NCI-H2196 treated with DMSO at 0.1 percent for 48 hours (cell line): Measurements from ENCODE around the gene SNX32.
A peak's percentile ranks its signal among the peaks of the same experiment; 100 is the strongest.

Experiments
- DNase-seq: peaks from one replicate; lab custom pipeline; 2025; ENCODE audit not compliant: unreplicated experiment; lab: John Stamatoyannopoulos, UW

The SNX32 gene

DNA sequence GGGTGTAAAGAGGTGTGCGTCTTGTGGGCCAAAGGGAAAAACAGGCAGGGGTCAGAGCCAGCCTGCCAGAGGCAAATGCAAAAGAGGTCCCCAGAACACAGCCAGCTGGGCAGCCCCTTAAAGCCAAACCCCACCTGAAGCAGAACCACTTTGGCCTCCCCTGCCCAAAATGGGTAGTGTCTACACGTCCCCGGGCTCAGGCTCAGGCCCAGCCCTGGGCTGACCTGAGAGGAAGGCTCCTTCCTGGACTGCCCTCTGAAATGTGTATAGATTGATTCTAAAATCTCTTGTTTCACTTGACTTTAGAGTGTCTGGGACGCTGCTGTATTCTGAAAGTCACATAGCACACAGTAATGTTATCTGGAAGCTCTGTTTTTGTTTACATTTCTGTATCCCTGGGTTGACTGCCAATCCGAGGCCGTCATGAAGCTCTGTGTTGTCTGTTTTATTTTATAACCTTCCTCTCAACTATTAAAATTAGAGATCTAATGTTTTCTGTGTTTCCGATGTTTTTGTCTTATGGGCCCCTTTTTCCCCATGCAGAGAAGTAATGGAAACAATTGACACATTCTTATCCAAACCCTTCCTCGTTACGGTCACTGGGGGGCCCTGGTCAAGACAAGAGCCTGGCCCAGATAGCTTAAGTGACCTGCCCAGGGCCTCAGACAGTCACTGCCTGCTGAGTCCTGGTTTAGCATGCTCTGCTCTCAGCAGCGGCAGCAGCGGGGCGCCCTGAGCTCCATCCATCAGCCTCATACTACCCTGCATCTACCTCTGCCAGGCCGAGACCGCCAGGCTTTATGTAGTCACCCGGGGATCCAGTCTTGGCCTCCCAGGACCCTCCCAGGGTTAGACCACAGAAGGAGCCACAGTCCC, 36.8 kb upstream of the SNX32 start:
- no peak for DNase-seq

DNA sequence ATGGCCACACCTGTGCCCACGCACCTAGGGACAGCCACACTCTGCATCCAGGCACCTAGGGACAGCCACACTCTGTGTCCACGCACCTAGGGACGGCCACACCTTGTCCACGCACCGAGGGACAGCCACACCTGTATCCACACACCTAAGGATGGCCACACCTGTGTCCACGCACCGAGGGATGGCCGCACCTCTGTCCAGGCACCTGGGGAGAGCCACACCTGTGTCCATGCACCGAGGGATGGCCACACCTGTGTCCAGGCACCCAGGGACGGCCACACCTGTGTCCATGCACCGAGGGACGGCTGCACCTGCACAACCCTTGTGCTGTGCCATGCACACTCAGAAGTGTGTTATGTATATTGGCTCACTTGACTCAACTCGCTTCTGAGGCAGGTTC, 36.1 kb upstream of the SNX32 start:
- no peak for DNase-seq

DNA sequence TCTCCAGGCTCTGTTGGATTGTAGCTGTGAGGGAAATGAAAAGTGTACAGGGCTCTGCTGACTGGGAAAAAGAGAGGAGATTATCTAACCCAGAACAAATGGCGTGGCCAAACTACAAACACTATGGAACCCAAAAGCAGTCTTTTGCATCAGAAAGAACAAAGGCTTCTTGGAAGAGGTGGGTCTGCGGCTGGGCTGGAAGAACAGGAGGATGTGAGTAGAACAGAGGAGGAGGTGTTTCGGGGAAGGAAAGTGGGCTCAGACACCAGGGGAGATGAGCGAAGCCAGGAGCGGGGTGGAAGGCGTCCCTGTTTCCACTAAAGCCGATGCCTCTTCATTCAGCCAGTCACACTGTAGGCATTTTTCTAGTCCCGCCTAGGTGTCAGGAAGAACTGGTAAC, 34.9 kb upstream of the SNX32 start:
- DNase-seq, result no peak

DNA sequence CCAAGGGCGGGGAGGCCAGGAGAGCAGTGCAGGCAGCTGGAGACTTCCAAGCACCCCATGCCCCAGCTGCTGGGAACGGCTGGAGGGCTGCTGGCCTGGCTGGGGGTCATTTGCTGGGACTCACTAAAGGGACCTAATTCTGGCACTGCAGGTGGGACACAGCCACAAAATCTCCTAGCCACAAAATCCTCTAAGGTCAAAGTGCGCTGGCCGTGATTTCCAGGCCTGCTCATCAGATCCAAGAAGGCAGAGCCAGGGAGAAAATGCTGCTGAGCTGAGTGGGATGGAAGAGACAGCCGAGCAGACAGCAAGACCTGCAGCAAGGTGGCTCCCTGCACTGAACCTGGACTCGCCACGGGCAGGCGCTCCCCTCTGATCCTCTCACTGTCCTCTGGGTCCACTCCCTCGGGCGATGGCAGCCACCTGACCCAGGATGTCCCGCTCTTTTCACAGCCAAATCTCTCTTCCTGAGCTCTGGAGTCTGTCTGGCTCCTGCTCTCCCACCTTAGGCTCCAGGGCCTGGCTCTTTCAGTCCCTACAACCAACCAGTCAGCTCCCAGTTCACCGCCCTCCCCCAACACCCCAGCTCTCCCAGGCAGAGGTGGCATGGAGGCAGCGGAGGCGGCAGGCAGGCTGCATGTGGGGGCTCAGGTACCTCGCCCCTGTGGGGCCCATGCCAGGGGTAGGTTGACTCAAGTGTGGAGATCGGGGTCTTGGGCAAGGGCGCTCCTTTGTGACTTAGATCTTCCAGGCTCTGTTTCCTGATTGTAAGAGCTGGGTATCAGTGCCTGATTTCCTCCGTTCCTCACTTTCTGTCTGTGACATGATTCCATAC, 32.4 kb upstream of the SNX32 start:
- no peak for DNase-seq

DNA sequence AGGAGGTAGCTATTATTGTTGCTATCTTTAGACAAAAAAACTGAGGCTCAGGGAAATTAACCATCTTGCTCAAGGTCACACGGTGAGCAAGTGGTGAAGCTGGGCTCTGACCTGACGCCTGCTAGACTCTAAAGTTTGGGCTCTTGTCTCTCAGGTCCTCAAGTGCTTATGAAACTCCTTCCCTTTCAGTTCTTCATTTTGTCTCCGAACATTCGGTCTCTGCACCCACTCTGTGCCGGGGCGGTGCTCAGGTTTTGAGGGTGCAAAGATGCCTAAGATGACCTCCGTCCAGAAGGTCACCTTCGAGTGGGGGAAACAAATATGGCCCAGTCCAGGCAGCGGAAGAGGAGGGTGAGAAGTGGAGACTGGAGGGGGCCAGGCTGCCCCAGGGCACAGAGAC, 30.9 kb upstream of the SNX32 start:
- no peak for DNase-seq

DNA sequence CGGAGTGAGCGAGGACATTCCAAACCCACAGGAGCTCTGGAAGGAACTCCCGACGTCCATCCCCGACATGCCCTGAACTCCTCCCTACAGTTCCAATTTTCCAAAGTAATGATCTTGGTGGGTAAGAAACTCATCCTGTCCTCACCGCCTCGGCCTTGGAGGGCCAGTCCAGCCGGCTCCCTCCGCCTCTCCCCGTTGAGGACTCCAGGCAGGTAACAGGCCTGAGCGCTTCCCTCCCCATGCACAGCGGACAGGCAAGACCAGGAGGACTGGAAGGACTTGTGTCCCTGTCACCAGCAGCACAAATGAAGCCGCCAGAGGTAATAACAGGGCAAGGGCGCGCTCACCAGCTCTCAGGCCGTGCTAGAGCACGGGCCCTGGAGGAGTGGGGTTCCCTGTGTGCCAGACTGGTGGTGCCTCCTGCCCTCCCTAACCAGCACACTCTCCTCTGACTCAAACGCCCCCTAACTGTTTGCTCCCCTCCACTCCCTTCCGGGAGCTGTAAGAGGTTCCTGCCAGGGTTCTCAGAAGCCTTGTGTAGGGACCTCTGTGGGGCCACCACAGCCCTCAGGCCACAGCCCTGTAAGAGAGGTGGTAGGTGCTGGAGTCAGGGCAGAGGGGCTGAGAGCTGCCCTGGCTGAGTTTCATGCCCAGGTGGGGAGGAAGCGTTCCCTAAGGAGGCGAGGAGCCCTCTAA, 29.8 kb upstream of the SNX32 start:
- no peak for DNase-seq

DNA sequence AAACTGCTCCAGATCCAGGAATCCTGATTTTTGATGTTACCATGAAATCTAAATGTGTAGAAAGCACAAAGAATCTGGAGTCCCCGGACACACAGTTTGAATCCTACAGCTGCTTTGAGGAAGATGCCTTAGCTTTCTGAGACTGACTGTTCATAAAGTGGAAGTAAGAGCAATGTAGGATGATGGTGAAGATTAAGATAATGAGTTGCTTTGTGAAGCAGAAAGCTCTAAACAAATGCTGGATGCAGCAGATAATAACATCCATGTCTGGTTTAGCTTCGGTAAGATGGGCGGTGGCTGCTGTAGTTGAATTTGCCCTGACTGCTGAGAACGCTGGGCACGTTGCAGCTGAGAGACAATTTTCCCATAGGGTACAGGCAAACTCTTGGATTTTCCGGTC, 26.8 kb upstream of the SNX32 start:
- DNase-seq, result no peak

DNA sequence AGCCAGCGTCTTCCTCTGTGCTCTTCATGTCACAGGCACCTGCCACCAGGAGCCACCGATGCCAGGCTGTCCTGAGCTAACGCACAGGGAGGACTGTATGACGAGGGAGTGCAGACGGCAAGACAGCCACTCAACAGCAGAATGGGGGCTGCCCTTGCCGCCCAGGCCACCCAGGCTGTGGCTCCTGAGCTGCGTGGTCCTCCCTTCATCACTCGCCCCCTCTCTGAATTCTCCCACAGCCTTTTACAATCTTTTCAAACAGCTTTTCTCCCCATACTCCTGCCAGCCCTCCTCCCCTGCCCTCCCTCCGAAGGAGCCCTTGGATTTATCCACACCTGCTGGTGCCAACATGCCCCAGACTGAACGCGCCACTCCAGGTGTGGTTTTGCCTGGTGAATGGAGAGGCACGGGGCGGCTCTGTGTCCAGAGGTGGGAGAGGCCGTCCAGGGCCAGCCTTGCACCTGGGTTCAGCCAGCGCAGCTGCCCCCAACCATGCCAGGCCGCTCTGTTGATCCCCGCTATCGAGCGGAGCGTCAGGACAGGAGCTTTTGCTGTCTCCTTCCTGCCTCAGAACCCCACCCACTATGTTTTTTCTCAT, 24.9 kb upstream of the SNX32 start:
- no peak for DNase-seq

DNA sequence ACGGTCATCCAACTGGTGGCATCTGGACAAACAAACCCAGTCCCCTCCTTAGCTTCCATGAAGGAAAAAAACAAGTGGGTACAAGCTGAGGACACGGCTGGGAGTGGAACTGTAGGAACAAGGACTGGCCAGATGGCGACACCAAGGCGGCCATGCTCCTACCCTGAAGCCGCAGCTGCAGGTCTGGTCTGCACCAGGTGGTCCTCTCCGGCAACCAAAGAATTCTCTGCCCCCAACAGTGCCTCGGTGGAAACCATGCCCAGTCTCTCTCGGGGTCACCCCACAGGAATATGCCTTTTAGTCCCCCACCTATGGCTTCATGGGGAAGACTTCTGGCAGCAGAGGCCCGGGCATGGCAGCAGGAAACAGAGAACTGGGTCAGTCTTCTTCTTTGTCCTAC, 24.3 kb upstream of the SNX32 start:
- DNase-seq, result no peak

DNA sequence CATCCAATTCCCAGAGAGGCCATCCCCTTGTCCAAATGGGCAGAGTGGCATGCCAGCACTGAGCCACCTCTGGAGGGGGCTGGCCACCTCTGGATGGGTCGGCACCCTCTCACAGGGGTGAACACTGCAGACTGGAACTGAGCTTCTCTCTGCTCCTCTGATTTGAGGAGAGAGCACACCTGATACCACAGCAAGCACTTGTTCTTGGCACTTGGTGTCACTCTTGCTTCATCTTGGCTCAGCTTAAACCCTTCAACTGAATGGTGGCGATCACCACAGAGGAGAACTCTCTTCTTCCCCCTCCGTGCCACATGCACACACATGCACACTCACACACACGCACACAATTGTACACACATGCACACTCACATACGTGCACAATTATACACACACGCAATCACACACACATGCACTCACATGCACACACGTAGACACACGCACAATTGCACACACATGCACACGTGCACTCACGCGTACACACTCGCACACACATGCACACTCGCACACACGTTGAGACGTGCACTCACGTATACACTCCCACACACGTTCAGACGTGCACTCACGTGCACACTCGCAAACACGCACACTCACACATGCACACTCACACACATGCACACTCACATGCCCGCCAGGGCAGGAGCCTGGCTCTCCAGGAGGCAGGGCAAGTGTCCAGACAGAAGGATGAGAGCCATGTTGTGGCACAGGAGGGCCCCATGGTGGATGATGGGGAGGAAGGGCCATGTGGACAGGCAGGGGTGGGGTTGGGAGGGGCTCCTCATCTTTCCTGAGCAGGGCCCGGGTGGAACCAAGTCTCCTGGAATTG, 23.5 kb upstream of the SNX32 start:
- DNase-seq, result peak; percentile 7

DNA sequence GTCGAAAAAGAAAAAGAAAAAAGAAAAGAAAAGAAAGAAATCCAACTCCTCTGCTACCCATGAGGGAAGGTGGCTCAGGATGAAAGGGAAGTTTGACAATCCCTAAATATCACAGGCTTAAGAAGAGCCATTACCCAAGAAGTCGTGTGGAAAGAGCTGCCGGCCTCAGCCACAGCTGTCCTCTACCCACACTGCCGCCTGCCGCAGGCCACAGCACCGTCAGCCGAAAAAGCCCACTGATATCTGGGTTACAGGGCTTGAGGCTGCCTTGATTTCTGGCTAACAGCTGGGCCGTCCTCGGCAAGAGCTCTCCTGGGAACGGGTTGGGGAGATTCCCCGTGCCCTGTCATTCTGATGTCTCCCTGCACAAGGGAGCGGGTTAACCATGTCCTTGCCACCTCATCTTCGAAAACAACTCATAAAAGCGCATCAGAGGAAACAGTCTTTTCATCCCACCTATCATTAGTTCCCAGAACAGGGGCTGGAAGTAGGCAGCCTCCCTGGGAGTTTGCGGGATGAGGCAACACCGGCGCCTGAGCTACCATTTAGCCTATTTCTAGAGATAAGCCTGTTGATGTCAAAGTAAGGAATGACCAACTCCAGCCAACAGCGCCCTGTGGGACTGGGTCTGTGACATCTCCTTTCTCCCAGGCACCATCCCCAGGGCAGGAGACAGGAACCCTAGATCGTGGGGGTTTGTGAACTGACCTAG, 21.8 kb upstream of the SNX32 start:
- DNase-seq, result no peak

DNA sequence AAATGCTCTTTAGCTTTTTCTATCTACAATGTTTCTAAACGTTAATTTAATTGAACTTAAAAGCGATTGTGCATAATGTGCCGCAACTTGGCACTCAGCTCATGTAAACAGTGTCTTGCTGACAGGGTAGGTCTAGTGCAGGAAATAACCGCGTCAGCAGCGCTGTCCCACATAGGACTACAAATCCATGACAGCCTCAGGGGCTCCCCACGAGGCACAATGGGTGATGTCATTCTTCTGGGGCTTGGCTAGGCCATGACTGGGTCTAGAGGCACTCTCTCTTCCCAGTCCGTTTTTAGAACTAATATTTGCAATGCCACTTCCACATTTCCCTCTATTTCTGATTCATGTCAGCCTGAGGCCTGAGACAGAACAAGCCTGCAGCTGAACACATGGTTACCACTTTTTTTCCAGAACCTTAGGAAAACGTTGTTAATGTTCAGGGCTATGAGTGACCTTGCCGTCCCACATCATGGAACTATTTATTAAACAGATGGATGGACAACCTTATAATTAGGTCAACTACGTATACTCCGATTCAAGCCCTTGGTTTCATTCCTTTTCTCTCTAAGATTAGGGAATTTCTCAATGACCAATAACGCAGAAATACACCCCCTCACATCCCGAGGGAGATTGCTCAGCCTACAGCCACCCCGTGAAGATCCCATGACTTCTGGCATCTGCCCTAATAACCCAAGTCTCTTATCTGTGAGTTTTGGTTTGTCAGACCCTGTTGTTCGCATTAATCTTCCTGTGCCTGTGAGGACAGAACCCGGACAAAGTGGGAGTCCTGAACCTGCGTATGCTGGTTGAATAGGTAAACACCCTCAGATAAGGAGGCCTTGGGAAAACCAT, 19.4 kb upstream of the SNX32 start:
- no peak for DNase-seq

DNA sequence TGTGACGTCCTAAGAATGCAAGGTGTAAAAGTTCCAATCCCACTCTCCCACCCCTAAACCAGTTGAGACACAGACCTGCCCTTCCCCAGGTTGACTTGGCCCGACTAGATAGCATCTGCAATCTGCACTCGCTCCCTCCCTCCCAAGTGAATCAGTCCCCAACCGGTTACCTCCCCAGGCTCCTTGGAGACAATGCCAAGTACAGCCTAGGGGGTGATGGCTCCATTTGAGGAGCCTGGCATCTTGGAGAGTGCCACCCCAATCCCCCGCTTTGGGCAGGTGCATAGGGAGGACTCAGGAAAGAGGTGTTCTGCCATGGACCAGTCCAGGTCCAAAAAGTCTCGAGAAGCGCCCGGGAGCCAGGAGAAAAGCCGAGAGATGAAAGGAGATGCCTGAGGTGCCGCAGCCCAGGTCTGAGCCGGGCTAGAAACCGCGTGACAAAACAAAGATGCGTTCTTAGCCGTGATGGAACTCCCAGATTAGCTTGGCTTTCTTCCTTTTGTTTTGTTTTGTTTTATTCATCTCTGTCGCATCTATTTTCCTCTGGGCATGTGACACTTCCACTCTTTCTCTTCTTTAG, 18.7 kb upstream of the SNX32 start:
- DNase-seq, result no peak

DNA sequence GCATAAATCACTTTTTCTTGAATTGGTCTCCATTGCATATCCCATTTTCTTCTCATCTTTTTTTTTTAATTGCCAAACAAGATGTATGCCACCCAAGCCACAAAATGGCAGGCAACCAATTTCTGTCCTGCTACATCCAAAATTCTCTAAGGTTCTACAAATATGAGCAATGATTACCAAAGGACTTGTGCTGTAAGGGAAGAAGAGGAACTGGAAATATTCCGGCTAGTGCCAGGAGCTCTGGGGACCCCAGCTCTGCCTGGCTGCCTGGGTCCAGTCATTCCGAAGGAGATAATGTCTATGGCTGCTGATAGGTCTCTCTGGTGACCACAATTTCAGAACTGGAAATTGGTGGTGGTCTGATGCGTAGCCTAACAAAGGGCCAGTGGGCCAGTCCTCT, 17.1 kb upstream of the SNX32 start:
- no peak for DNase-seq

DNA sequence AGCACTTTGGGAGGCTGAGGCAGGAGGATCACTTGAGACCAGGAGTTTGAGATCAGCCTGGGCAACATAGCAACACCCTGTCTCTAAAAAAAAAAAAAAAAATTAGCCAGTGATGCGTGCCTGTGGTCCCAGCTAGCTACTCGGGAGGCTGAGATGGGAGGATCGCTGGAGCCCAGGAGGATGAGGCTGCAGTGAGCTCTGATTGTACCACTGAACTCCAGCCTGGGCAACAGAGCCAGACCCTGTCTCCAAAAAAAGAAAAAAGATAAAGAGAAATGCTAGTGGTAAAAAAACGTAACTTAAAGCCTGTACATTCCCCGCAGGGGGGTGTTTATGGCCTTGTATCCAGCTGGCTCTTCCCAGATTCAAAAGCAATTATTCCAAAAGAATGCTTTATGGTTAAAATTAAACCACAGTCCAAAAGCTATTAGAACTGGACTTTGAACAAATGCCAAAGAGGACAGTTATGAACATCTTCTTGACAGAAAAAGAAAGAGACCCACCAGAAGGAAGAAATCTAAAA, 16.4 kb upstream of the SNX32 start:
- no peak for DNase-seq

DNA sequence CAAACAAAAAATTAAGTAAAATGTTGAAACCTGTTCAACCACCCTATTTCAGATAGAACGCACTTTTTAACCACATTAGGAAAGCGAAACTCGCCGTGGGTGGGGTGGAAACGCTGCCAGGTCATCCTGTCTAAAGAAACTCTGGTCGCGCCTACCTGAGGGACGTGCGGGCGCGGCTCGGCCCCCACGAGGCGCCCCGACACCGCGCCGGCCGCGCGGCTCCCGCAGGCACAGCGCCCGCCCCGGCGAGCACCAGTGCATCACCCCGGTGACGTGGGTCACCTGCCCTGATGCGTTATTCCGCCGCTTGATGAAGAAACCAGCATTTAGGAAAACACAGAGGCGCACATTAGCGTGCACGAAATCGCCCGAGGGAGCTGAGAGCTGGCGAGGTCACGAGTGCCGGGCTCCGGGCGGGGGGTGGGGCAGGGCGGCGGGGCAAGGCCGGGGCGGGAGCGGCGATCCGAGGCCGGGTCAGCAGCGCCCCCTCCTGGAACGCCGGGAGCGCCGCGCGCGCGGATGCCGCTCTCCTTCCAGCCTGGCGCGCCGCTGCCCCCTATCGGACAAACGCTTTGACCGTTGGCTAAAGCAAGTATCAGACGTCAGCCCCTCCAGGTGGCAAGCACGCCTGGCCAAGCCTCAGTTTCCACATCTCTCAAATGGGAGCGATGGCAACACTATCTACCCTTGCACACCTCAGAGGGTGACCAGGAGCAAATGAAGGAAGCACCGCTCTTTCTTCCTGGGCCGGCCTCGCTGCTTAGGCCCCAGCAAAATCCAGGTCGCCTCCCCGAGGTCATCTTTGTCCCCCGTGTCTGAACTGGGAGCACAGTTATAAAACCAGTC, 15.7 kb upstream of the SNX32 start:
- peak; percentile 75 for DNase-seq

DNA sequence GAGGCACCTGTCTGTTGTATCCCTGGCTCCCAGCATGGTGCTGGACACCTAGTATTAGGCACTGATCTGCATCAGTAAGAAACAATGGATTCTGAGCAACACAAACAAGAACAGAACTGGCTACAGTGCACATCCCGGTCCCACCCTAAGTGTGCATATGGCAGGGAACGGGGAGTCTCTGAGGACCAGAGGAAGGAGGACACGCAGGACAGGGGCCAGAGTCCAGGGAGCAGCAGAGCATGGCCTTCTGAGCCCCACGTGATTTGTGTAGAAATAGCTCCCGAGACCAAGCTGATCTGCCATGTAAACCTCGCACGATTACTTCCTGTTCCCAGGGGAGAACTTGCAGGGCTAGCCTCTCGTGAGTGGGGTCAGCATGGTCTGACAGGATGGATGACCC, 12.7 kb upstream of the SNX32 start:
- no peak for DNase-seq
